DND-41 (cell line): ENCODE results near the gene CNRIP1.

Source experiments
- ATAC-seq: fragments of 200-7000 bp; cut with Tn5 transposase; 3 replicates; pipeline ENCODE4 v1.9.1; 2021; ENCODE audit warnings: low read depth; ENCODE audit not compliant: insufficient read depth
- DNase-seq: peaks from one replicate; pipeline ENCODE4 v3.0.0-alpha.2; 2020
- H2AFZ ChIP-seq: 2 replicates; pipeline ENCODE4 v1.6.0; 2012; ENCODE audit warnings: low read depth, low read length
- H3K27ac ChIP-seq: 2 replicates; pipeline ENCODE4 v1.5.1; 2012; ENCODE audit warnings: low read length, inconsistent platforms
- H3K27me3 ChIP-seq: fragments of 200-600 bp; sonication (generic); 2 replicates; pipeline ENCODE4 v1.6.0; 2012; ENCODE audit warnings: low read length, mild to moderate bottlenecking, inconsistent platforms; ENCODE audit not compliant: insufficient read depth, poor library complexity
- H3K36me3 ChIP-seq: 2 replicates; pipeline ENCODE4 v1.5.1; 2012; ENCODE audit warnings: low read length, inconsistent platforms; ENCODE audit not compliant: insufficient read depth
- H3K4me1 ChIP-seq: 2 replicates; pipeline ENCODE4 v1.5.1; 2012; ENCODE audit warnings: mild to moderate bottlenecking, low read length; ENCODE audit not compliant: insufficient read depth
- H3K4me2 ChIP-seq: 2 replicates; pipeline ENCODE4 v1.6.0; 2012; ENCODE audit warnings: mild to moderate bottlenecking, moderate library complexity, low read length, inconsistent platforms; ENCODE audit not compliant: insufficient read depth
- H3K4me3 ChIP-seq, 2 experiments: fragments of 200-600 bp in 1 of 2; shearing (Covaris generic) in 1 of 2; 2 replicates each; pipeline ENCODE4 v1.5.1; 2012 to 2016; ENCODE audit warnings: inconsistent platforms in 2 of 2, low read length in 2 of 2, mild to moderate bottlenecking in 2 of 2, low read depth in 1 of 2, moderate library complexity in 1 of 2
- H3K79me2 ChIP-seq: 2 replicates; pipeline ENCODE4 v1.6.0; 2012; ENCODE audit warnings: low read length, inconsistent platforms; ENCODE audit not compliant: insufficient read depth
- H3K9ac ChIP-seq: 2 replicates; pipeline ENCODE4 v1.6.0; 2012; ENCODE audit warnings: low read depth, mild to moderate bottlenecking, inconsistent platforms, low read length, moderate library complexity
- H3K9me3 ChIP-seq: 2 replicates; pipeline ENCODE4 v1.5.1; 2012; ENCODE audit warnings: low read length, moderate library complexity, mild to moderate bottlenecking, inconsistent platforms; ENCODE audit not compliant: insufficient read depth, severe bottlenecking
- H4K20me1 ChIP-seq: 2 replicates; pipeline ENCODE4 v1.6.0; 2012; ENCODE audit warnings: low read length; ENCODE audit not compliant: insufficient read depth
- CTCF ChIP-seq: IDR thresholded peaks from 2 replicates; pipeline ENCODE4 v1.5.1; 2012; ENCODE audit warnings: borderline replicate concordance, low read length, moderate library complexity, mild to moderate bottlenecking; ENCODE audit not compliant: poor library complexity, severe bottlenecking; ENCODE audit errors: extremely low read depth
- EZH2 ChIP-seq: IDR thresholded peaks from 3 replicates; pipeline ENCODE4 v1.6.1; 2012; ENCODE audit warnings: borderline replicate concordance, low read depth, mild to moderate bottlenecking, moderate library complexity, low read length, inconsistent platforms; ENCODE audit not compliant: severe bottlenecking

The CNRIP1 gene

GRCh38 chr2:68342470-68342869 lies 22.7 kb upstream of the CNRIP1 start:
- no peak overlapping the region for H3K4me3 ChIP-seq
- ATAC-seq (no peak), DNase-seq (no peak)
- H3K4me2 ChIP-seq: no peak overlapping the region
- no peak overlapping the region for H2AFZ ChIP-seq
- no peaks in the 10 kb centered on the region for H3K36me3 ChIP-seq
- H3K27me3 ChIP-seq: peaks cover 30% of the 10 kb centered on the region
- H3K9me3 ChIP-seq: no peaks in the 10 kb centered on the region
- H4K20me1 ChIP-seq: no peaks in the 10 kb centered on the region
- H3K79me2 ChIP-seq: no peaks in the 10 kb centered on the region
- TF ChIP-seq EZH2: no peak
- no peak overlapping the region for H3K9ac ChIP-seq
- no peak overlapping the region for H3K27ac ChIP-seq
- no peaks in the 10 kb centered on the region for H3K4me1 ChIP-seq

- peaks cover 30% of the 10 kb centered on the region for H3K27me3 ChIP-seq
- no peaks in the 10 kb centered on the region for H4K20me1 ChIP-seq
- no peak overlapping the region for H3K4me3 ChIP-seq
- TF ChIP-seq EZH2: no peak
- TF ChIP-seq CTCF: no peak
- no peaks in the 10 kb centered on the region for H3K36me3 ChIP-seq
- ATAC-seq: no peak
- no peaks in the 10 kb centered on the region for H3K9me3 ChIP-seq
- no peaks in the 10 kb centered on the region for H3K79me2 ChIP-seq
- H3K4me1 ChIP-seq: no peaks in the 10 kb centered on the region
- H3K27ac ChIP-seq: no peak overlapping the region
- no peak overlapping the region for H3K4me2 ChIP-seq
- no peak for DNase-seq
- no peak overlapping the region for H3K9ac ChIP-seq
- no peak overlapping the region for H2AFZ ChIP-seq
Observed at GRCh38 chr2:68341583-68341982, 21.8 kb upstream of the CNRIP1 start.

- H3K4me1 ChIP-seq: no peaks in the 10 kb centered on the region
- H4K20me1 ChIP-seq: no peaks in the 10 kb centered on the region
- no peak overlapping the region for H2AFZ ChIP-seq
- H3K36me3 ChIP-seq: no peaks in the 10 kb centered on the region
- H3K9ac ChIP-seq: no peak overlapping the region
- H3K27ac ChIP-seq: no peak overlapping the region
- DNase-seq (no peak), ATAC-seq (no peak)
- H3K4me3 ChIP-seq: no peak overlapping the region
- no peak overlapping the region for H3K4me2 ChIP-seq
- peaks cover 30% of the 10 kb centered on the region for H3K27me3 ChIP-seq
- no peaks in the 10 kb centered on the region for H3K79me2 ChIP-seq
- H3K9me3 ChIP-seq: no peaks in the 10 kb centered on the region
- TF ChIP-seq EZH2 (no peak), CTCF (no peak)
Observed at GRCh38 chr2:68341062-68341329, 21.2 kb upstream of the CNRIP1 start.

- no peaks in the 10 kb centered on the region for H3K79me2 ChIP-seq
- no peak for ATAC-seq
Observed at GRCh38 chr2:68340226-68341061, 20.7 kb upstream of the CNRIP1 start.

More at GRCh38 chr2:68340226-68341061, 20.7 kb upstream of the CNRIP1 start:
- H3K27ac ChIP-seq: no peak overlapping the region
- H3K4me3 ChIP-seq: no peak overlapping the region
- no peaks in the 10 kb centered on the region for H3K4me1 ChIP-seq
- no peak overlapping the region for H3K9ac ChIP-seq
- no peak overlapping the region for H3K4me2 ChIP-seq
- no peaks in the 10 kb centered on the region for H3K9me3 ChIP-seq
- no peaks in the 10 kb centered on the region for H4K20me1 ChIP-seq
- H3K27me3 ChIP-seq: peaks cover 30% of the 10 kb centered on the region
- TF ChIP-seq CTCF (no peak), EZH2 (no peak)
- DNase-seq: no peak
- no peak overlapping the region for H2AFZ ChIP-seq
- H3K36me3 ChIP-seq: no peaks in the 10 kb centered on the region
